ENCODE measurements around the gene ZNF831. TPM values are rescaled to one million over a fixed set of nuclear protein-coding genes. Genes with fewer than 3 reads are reported as not detected.

ZNF831 gene
- total RNA-seq, 2 experiments from 2014 or later: 7.9 to 10.2 TPM

- H3K36me3 Mint-ChIP-seq: no peaks in the 10 kb centered on the region
- no peak for ATAC-seq
- H3K27me3 Mint-ChIP-seq: no peaks in the 10 kb centered on the region
These were observed 35.8 kb upstream of the ZNF831 start for GRCh38 chr20:59127839-59128238.

GRCh38 chr20:59131551-59132285 lies 31.9 kb upstream of the ZNF831 start:
- Mint-ChIP-seq H3K27ac (no peak overlapping the region), H3K36me3 (no peaks in the 10 kb centered on the region), H3K9me3 (ENCODE audit: low read depth) (no peaks in the 10 kb centered on the region), H3K4me3 (no peak overlapping the region), H3K27me3 (peaks cover 3% of the 10 kb centered on the region), H3K4me1 (peaks cover 2% of the 10 kb centered on the region)
- CTCF ChIA-PET: no interaction called here
- DNase-seq (no peak), ATAC-seq (no peak)

More at GRCh38 chr20:59127839-59128238, 35.8 kb upstream of the ZNF831 start:
- Mint-ChIP-seq H3K9me3 (ENCODE audit: low read depth) (no peaks in the 10 kb centered on the region), H3K4me1 (peaks cover 11% of the 10 kb centered on the region), H3K27ac (no peak overlapping the region), H3K4me3 (no peak overlapping the region)
- CTCF ChIA-PET: no interaction called here
- no peak for DNase-seq

- no peak for ATAC-seq
- H3K27me3 Mint-ChIP-seq: peaks cover 3% of the 10 kb centered on the region
- H3K27ac Mint-ChIP-seq: no peak overlapping the region
These were observed 29.4 kb upstream of the ZNF831 start for GRCh38 chr20:59134182-59134581.

GRCh38 chr20:59135093-59135492 lies 28.5 kb upstream of the ZNF831 start:
- ATAC-seq: no peak
- H3K27me3 Mint-ChIP-seq: peaks cover 3% of the 10 kb centered on the region

More at GRCh38 chr20:59134182-59134581, 29.4 kb upstream of the ZNF831 start:
- no peak for DNase-seq
- Mint-ChIP-seq H3K4me3 (no peak overlapping the region), H3K9me3 (ENCODE audit: low read depth) (no peaks in the 10 kb centered on the region), H3K36me3 (no peaks in the 10 kb centered on the region), H3K4me1 (no peaks in the 10 kb centered on the region)
- CTCF ChIA-PET: no interaction called here

GRCh38 chr20:59136027-59136426 lies 27.6 kb upstream of the ZNF831 start:
- ATAC-seq: no peak
- H3K4me1 Mint-ChIP-seq: peaks cover 2% of the 10 kb centered on the region
- peaks cover 3% of the 10 kb centered on the region for H3K27me3 Mint-ChIP-seq
- H3K9me3 Mint-ChIP-seq (ENCODE audit: low read depth): no peaks in the 10 kb centered on the region
- DNase-seq: no peak
- no peak overlapping the region for H3K4me3 Mint-ChIP-seq
- no peaks in the 10 kb centered on the region for H3K36me3 Mint-ChIP-seq
- no peak overlapping the region for H3K27ac Mint-ChIP-seq
- CTCF ChIA-PET: interaction anchor here (0.7 to 1.2 kb wide), 4 partner anchors 14 to 266 kb away, joined by 3 to 4 read pairs (median 4); no protein-coding TSS in a partner anchor

More at GRCh38 chr20:59135093-59135492, 28.5 kb upstream of the ZNF831 start:
- no peak overlapping the region for H3K4me3 Mint-ChIP-seq
- CTCF ChIA-PET: interaction anchor here (0.6 kb wide), 1 partner anchor 263 kb away, joined by 3 read pairs; no protein-coding TSS in a partner anchor
- no peaks in the 10 kb centered on the region for H3K36me3 Mint-ChIP-seq
- no peaks in the 10 kb centered on the region for H3K9me3 Mint-ChIP-seq (ENCODE audit: low read depth)
- H3K27ac Mint-ChIP-seq: no peak overlapping the region
- no peak for DNase-seq
- H3K4me1 Mint-ChIP-seq: no peaks in the 10 kb centered on the region

- Mint-ChIP-seq H3K36me3 (no peaks in the 10 kb centered on the region), H3K27ac (no peak overlapping the region), H3K27me3 (peaks cover 3% of the 10 kb centered on the region), H3K9me3 (ENCODE audit: low read depth) (no peaks in the 10 kb centered on the region), H3K4me3 (no peak overlapping the region), H3K4me1 (peaks cover 2% of the 10 kb centered on the region)
- no peak for DNase-seq
- no peak for ATAC-seq
- CTCF ChIA-PET: no interaction called here
These were observed 26.1 kb upstream of the ZNF831 start for GRCh38 chr20:59137532-59137931.

- no peaks in the 10 kb centered on the region for H3K36me3 Mint-ChIP-seq
- CTCF ChIA-PET: no interaction called here
- no peaks in the 10 kb centered on the region for H3K9me3 Mint-ChIP-seq (ENCODE audit: low read depth)
- H3K27ac Mint-ChIP-seq: no peak overlapping the region
- ATAC-seq (no peak), DNase-seq (no peak)
- H3K4me1 Mint-ChIP-seq: peaks cover 2% of the 10 kb centered on the region
- no peak overlapping the region for H3K4me3 Mint-ChIP-seq
- peaks cover 3% of the 10 kb centered on the region for H3K27me3 Mint-ChIP-seq
These were observed 25.4 kb upstream of the ZNF831 start for GRCh38 chr20:59138114-59138748.

GRCh38 chr20:59139998-59140397 lies 23.6 kb upstream of the ZNF831 start:
- no peak overlapping the region for H3K27ac Mint-ChIP-seq
- ATAC-seq: no peak
- H3K9me3 Mint-ChIP-seq (ENCODE audit: low read depth): no peaks in the 10 kb centered on the region
- DNase-seq: no peak
- peaks cover 16% of the 10 kb centered on the region for H3K4me1 Mint-ChIP-seq
- peaks cover 2% of the 10 kb centered on the region for H3K27me3 Mint-ChIP-seq
- CTCF ChIA-PET: no interaction called here
- no peaks in the 10 kb centered on the region for H3K36me3 Mint-ChIP-seq
- H3K4me3 Mint-ChIP-seq: no peak overlapping the region

- Mint-ChIP-seq H3K9me3 (ENCODE audit: low read depth) (no peaks in the 10 kb centered on the region), H3K4me1 (peaks cover 36% of the 10 kb centered on the region), H3K36me3 (no peaks in the 10 kb centered on the region), H3K4me3 (no peak overlapping the region), H3K27me3 (no peaks in the 10 kb centered on the region), H3K27ac (no peak overlapping the region)
- ATAC-seq: no peak
- no peak for DNase-seq
- CTCF ChIA-PET: interaction anchor here (0.8 to 2.0 kb wide), 4 partner anchors 20 to 81 kb away, joined by 3 to 7 read pairs (median 4); no protein-coding TSS in a partner anchor
These were observed 21.6 kb upstream of the ZNF831 start for GRCh38 chr20:59141818-59142581.

GRCh38 chr20:59143326-59143725 lies 20.3 kb upstream of the ZNF831 start:
- H3K4me3 Mint-ChIP-seq: no peak overlapping the region
- no peak overlapping the region for H3K27ac Mint-ChIP-seq
- no peaks in the 10 kb centered on the region for H3K9me3 Mint-ChIP-seq (ENCODE audit: low read depth)
- H3K36me3 Mint-ChIP-seq: peaks cover 4% of the 10 kb centered on the region
- H3K4me1 Mint-ChIP-seq: peaks cover 49% of the 10 kb centered on the region
- CTCF ChIA-PET: no interaction called here
- no peaks in the 10 kb centered on the region for H3K27me3 Mint-ChIP-seq
- ATAC-seq (no peak), DNase-seq (no peak)

- Mint-ChIP-seq H3K27ac (peak overlapping the region; percentile 55), H3K36me3 (peaks cover 4% of the 10 kb centered on the region), H3K4me3 (no peak overlapping the region), H3K27me3 (no peaks in the 10 kb centered on the region), H3K4me1 (peaks cover 56% of the 10 kb centered on the region), H3K9me3 (ENCODE audit: low read depth) (no peaks in the 10 kb centered on the region)
- ATAC-seq (peak; percentile 78), DNase-seq (peak; percentile 76)
- CTCF ChIA-PET: no interaction called here
These were observed 19.3 kb upstream of the ZNF831 start for GRCh38 chr20:59144179-59144830.

GRCh38 chr20:59144831-59145196 lies 18.8 kb upstream of the ZNF831 start:
- CTCF ChIA-PET: interaction anchor here (1.4 kb wide), 1 partner anchor 26 kb away, joined by 4 read pairs; no protein-coding TSS in a partner anchor
- DNase-seq (no peak), ATAC-seq (no peak)
- no peaks in the 10 kb centered on the region for H3K27me3 Mint-ChIP-seq
- no peaks in the 10 kb centered on the region for H3K9me3 Mint-ChIP-seq (ENCODE audit: low read depth)
- no peak overlapping the region for H3K4me3 Mint-ChIP-seq
- peaks cover 4% of the 10 kb centered on the region for H3K36me3 Mint-ChIP-seq
- H3K4me1 Mint-ChIP-seq: peaks cover 61% of the 10 kb centered on the region
- H3K27ac Mint-ChIP-seq: peak overlapping the region; percentile 55

Data from activated CD8-positive, alpha-beta memory T cell treated with anti-CD3 and anti-CD28 coated beads, Interleukin-2, amount 10 ng/mL, durations not matched to agents 7 days and 5 days (primary cell).